HG03342 (cell line): ENCODE results near the gene CSF2RB.

Experiments
- ATAC-seq: cut with Tn5 transposase; IDR thresholded peaks from one replicate; pipeline ENCODE4 v1.9.1; 2021; ENCODE audit warnings: mild to moderate bottlenecking, moderate library complexity; ENCODE audit not compliant: unreplicated experiment

CSF2RB gene

DNA sequence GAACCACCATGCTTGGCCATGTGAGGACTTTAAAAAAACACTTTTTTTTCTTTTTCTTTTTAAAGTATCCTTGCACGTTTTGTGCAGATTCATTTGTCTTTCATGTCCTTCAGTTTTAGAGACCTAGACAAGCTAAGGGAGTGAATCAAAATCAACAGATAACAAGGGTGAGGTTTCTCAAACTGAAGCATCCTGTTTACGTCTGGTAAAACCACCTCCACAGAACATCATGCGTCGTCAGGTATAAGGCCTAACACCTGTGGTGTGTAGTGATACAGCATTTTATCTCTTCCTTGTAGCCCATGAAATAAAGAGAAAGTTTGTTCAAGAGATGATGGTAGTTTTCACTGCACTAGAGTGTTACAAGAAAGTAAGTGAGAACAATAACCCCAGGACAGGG is 26.3 kb upstream of the CSF2RB start:
- no peak for ATAC-seq

- no peak for ATAC-seq
Measured at GRCh38 chr22:36891646-36892045, 21.8 kb upstream of the CSF2RB start.

GRCh38 chr22:36892292-36892691 is 21.1 kb upstream of the CSF2RB start:
- ATAC-seq: no peak

DNA sequence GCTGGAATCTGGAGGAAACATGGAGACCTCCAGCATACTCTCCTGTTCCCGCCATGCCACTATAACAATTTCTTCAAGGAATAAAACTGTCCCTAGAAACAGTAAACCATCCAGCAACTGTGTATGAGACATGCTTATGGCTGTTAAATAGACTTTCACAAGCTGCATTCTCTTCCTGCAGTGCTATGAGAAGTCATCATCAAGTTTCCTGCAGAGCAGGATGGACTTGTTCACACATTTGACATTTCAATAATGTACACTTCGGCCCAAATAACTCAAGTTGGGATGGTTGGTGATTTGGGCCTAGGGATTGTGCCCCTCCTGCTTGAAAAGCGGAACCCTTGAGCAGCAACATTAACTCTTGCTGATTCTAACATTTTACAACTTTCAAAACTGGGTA is 20.2 kb upstream of the CSF2RB start:
- ATAC-seq: no peak

GRCh38 chr22:36894266-36894665 is 19.2 kb upstream of the CSF2RB start:
- no peak for ATAC-seq

GRCh38 chr22:36897611-36898010 is 15.8 kb upstream of the CSF2RB start:
- ATAC-seq: no peak

DNA sequence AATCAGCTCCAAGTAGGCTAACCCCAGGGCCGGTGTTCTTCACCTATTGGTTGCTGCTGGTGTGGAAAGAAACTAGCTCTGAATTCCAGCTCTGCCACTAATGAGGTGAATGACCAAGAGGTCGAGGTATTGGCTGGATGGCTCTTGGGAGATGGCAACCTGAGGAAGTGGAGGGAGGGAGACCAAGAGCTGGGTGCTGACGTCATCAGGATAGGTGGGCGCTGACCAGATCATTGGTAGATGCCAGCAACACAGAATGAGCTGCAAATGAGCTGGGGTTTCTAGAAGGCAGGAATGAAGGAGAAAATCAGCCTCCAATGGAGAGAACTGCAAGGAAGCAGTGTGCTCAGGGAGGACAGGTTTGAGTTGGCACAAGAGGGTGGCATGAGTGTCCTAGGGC is 14.7 kb upstream of the CSF2RB start:
- no peak for ATAC-seq

GRCh38 chr22:36899498-36899897 is 13.9 kb upstream of the CSF2RB start:
- ATAC-seq: no peak

DNA sequence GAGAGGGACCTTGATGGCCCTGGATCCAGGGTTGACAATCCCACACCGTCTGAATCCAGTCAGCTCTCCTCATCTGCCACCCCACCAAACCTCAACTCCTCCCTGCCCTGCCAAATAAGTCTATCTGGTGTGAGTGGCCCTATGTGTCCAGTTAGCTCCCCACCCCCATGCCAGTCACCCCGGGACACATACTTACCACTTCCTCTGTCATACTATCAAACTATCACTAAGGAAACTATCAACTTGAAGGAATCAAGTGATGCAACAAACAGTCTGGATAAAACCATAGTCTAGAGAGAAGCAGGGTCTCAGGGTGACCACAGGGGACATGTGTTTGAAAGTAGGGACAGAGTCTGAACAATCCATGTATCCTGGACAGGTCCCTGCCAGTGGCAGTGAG is 13.2 kb upstream of the CSF2RB start:
- no peak for ATAC-seq

- no peak for ATAC-seq
Measured at GRCh38 chr22:36900880-36901279, 12.5 kb upstream of the CSF2RB start.

DNA sequence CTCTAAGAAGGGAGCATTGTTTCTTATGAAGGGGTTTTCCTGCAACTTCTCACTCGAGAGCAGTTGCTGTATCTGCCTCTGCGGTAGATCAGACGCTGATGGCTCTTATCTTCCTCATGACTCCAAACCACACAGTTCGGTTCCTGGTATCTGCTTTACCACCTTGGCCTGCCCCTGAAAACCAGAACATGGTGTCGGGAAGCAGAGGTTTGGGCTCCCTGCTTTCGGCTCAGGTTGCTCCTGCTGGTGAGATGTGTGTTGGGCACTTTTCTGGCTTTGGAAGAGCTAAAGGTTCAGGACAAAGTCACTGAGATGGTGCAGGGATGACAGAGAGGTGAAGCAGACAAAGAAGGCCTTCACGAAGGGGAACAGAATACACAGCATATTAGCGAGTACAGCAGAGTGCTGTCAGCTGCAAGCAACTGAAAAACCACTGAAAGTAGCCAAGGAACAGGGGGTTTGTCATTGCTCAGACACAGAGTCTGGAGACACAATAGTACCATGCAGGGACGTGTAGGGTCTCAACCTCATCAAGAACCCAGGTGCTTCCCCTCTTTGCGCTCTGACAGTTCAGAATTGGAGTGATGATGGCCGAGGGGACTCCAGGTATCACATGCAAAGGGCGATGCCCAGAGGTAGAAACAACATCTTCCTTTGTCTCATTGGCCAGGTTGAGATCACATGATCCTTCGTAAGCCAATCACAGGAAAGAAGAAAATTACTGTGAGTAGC is 11.9 kb upstream of the CSF2RB start:
- peak; percentile 71 for ATAC-seq

- no peak for ATAC-seq
Measured at GRCh38 chr22:36902143-36902926, 11.1 kb upstream of the CSF2RB start.

- no peak for ATAC-seq
Measured at GRCh38 chr22:36904260-36904880, 9.1 kb upstream of the CSF2RB start.

DNA sequence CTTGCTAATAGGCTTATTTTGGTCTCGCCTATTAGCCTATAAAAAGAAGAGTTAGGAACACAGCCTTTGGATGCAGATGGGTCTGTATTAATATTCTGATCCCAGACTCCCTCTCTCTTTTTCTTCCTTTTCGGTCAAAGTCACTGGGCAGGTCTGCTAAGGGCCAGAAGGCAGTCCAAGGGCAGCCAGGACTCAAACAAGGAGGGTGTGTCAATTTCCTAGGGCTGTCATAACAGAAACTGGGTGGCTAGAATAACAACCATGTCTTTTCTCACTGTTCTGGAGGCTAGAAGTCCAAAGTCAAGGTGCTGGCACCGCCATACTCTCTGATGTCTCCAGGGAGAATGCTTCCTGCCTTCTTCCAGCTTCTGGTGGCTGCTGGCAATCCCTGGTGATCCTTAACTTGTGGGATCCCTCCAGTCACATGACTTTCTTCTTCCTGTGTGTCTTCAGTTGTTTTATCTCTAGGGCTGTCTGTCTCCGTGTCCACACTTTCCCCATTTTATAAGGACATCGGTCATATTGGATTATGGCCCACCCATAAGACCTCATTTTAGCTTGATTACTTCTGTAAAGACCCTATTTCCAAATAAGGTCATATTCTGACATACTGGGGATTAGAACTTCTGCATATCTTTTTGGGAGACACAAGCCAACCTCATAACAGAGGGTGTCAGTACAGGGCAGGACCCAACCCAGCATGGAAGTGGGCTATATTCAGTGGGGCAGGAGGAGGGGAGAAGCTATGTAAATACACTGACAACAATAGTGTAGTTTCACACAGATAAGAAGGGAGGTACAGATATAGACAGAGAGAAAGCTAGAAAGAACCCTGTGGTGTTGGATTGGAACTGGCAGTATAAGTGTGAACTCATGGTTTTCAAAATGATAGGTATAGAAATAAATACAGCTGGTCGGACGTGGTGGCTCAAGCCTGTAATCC is 5.9 kb upstream of the CSF2RB start:
- no peak for ATAC-seq

DNA sequence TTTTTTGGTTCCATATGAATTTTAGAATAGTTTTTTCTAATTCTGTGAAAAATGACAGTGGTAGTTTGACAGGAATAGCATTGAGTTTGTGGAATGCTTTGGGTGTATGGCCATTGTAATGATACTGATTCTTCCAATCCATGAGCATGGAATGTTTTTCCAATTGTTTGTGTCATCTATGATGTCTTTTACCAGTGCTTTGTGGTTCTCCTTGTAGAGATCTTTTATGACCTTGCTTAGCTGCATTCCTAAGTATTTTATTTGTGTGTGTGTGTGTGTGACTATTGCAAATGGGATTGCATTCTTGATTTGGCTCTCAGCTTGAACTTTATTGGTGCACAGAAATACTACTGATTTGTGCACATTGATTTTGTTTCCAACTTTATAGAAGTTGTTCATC is 3.0 kb upstream of the CSF2RB start:
- ATAC-seq: no peak

- no peak for ATAC-seq
Measured at GRCh38 chr22:36911887-36912661, 1.4 kb upstream of the CSF2RB start.

DNA sequence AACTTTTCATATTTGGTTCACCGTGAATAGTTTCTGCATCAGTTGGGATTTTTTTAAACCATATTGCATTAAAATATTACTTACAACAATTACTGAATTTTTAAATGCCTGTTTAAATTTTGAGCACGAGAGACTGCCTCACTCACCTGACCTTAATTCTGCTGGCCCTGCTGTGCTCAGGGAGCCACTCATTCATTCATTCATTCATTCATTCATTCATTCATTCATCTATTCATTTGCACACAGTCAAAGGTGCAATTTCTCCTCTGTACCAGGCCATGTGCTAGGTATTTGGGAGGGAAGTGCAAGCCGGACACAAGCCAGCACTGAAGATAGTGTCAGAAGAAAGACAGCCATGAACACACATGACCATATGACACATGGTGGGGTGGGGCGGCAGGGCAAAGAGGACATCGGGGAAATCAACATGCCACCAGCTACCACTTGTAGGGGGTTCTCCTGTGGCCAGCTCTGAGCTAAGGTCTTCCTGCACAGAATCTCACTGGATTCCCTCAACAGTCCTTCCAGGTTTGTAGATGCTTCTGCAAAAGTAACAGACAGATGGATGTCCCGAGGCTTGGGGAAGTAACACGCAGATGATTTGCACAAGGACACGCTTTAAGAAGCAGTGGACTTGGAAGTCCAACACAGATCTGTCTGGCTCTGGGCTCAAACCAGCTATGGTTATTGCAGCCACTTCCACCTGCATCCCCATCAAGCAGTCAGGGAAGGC is 568 bp upstream of the CSF2RB start:
- ATAC-seq: no peak

GRCh38 chr22:36914390-36914752 is 943 bp downstream of the CSF2RB start:
- peak; percentile 12 for ATAC-seq

DNA sequence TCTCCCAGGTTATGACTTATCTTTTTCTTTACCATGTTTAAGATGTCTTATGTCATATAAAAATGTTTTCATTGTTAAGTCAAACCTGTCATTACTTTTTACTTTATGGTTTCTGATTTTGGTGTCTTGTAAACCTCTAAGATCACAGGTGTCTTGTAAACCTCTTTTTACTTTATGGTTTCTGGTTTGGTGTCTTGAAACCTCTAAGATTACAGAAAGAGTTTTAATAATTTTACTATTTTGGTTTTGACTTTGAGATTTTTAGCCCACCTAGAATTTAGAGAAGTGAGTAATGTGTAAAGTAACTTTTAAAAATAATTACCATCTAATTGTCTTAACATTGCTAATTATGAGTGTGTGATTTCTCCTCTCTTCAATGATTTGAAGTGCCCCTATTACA is 2.6 kb downstream of the CSF2RB start:
- ATAC-seq: no peak
